Parathyroid adenoma (tissue), 2 donors: ENCODE results near the gene MAP3K6.
A peak's percentile ranks its signal among the peaks of the same experiment; 100 is the strongest.

Experiments
- H2AFZ ChIP-seq: fragments of 300-600 bp; sonication (generic); one replicate; pipeline ENCODE4 v1.7.0; 2017; ENCODE audit warnings: antibody characterized with exemption, mild to moderate bottlenecking
- H3K27ac ChIP-seq: fragments of 300-600 bp; sonication (generic); one replicate; pipeline ENCODE4 v1.7.0; 2017
- H3K27me3 ChIP-seq: fragments of 300-600 bp; sonication (generic); one replicate; pipeline ENCODE4 v1.7.0; 2017; ENCODE audit warnings: low read length; ENCODE audit not compliant: control insufficient read depth, insufficient read depth
- H3K36me3 ChIP-seq: fragments of 300-600 bp; sonication (generic); one replicate; pipeline ENCODE4 v1.7.0; 2017; ENCODE audit warnings: low read length; ENCODE audit not compliant: control insufficient read depth, insufficient read depth
- H3K4me1 ChIP-seq: fragments of 300-600 bp; sonication (generic); one replicate; pipeline ENCODE4 v1.7.0; 2017; ENCODE audit warnings: control low read depth
- H3K4me2 ChIP-seq: fragments of 300-600 bp; sonication (generic); one replicate; pipeline ENCODE4 v1.7.0; 2017; ENCODE audit warnings: low read length
- H3K4me3 ChIP-seq: fragments of 300-600 bp; sonication (generic); one replicate; pipeline ENCODE4 v1.7.0; 2017; ENCODE audit warnings: low read depth, low read length
- H3K79me2 ChIP-seq: fragments of 300-600 bp; sonication (generic); one replicate; pipeline ENCODE4 v1.7.0; 2017; ENCODE audit warnings: control low read depth
- H3K9ac ChIP-seq: fragments of 300-600 bp; sonication (generic); one replicate; pipeline ENCODE4 v1.7.0; 2017; ENCODE audit warnings: mild to moderate bottlenecking
- H3K9me3 ChIP-seq: fragments of 300-600 bp; sonication (generic); one replicate; pipeline ENCODE4 v1.7.0; 2017; ENCODE audit warnings: low read length; ENCODE audit not compliant: control insufficient read depth
- CTCF ChIP-seq: fragments of 300-600 bp; sonication (generic); IDR thresholded peaks from one replicate; pipeline ENCODE4 v1.7.0; 2017; ENCODE audit warnings: antibody characterized with exemption, mild to moderate bottlenecking
- donor health status: primary hyperparathyroidism.

The MAP3K6 gene

GRCh38 chr1:27357281-27358037, 9.3 kb downstream of the MAP3K6 start:
- H3K79me2 ChIP-seq: no peaks in the 10 kb centered on the region
- H3K27ac ChIP-seq: no peak overlapping the region

GRCh38 chr1:27356619-27357280, 10.0 kb downstream of the MAP3K6 start:
- no peaks in the 10 kb centered on the region for H3K36me3 ChIP-seq
- peak overlapping the region; percentile 34 for H3K4me3 ChIP-seq
- peak overlapping the region; percentile 56 for H3K4me2 ChIP-seq
- no peaks in the 10 kb centered on the region for H3K27me3 ChIP-seq
- no peak overlapping the region for H3K9ac ChIP-seq
- no peaks in the 10 kb centered on the region for H3K9me3 ChIP-seq
- H3K27ac ChIP-seq: no peak overlapping the region
- H3K79me2 ChIP-seq: no peaks in the 10 kb centered on the region
- TF ChIP-seq CTCF: no peak
- no peak overlapping the region for H2AFZ ChIP-seq
- H3K4me1 ChIP-seq: no peaks in the 10 kb centered on the region

More at GRCh38 chr1:27357281-27358037, 9.3 kb downstream of the MAP3K6 start:
- H2AFZ ChIP-seq: no peak overlapping the region
- no peaks in the 10 kb centered on the region for H3K9me3 ChIP-seq
- peak; percentile 58 for TF ChIP-seq CTCF
- H3K9ac ChIP-seq: no peak overlapping the region
- peak overlapping the region; percentile 34 for H3K4me3 ChIP-seq
- no peaks in the 10 kb centered on the region for H3K36me3 ChIP-seq
- no peaks in the 10 kb centered on the region for H3K27me3 ChIP-seq
- H3K4me2 ChIP-seq: peak overlapping the region; percentile 56
- no peaks in the 10 kb centered on the region for H3K4me1 ChIP-seq

- Histone ChIP-seq H3K79me2 (no peaks in the 10 kb centered on the region), H3K4me3 (no peak overlapping the region), H3K9ac (no peak overlapping the region), H3K4me2 (no peak overlapping the region), H3K27ac (no peak overlapping the region), H3K9me3 (no peaks in the 10 kb centered on the region), H3K36me3 (no peaks in the 10 kb centered on the region), H3K4me1 (no peaks in the 10 kb centered on the region), H2AFZ (no peak overlapping the region), H3K27me3 (no peaks in the 10 kb centered on the region)
- no peak for TF ChIP-seq CTCF
Observed at GRCh38 chr1:27356277-27356618, 10.5 kb downstream of the MAP3K6 start.

- no peak overlapping the region for H2AFZ ChIP-seq
- no peak overlapping the region for H3K4me3 ChIP-seq
- H3K4me1 ChIP-seq: no peaks in the 10 kb centered on the region
- H3K9me3 ChIP-seq: no peaks in the 10 kb centered on the region
- H3K27ac ChIP-seq: no peak overlapping the region
- TF ChIP-seq CTCF: no peak
- no peaks in the 10 kb centered on the region for H3K36me3 ChIP-seq
- H3K79me2 ChIP-seq: no peaks in the 10 kb centered on the region
- H3K9ac ChIP-seq: no peak overlapping the region
- no peak overlapping the region for H3K4me2 ChIP-seq
- no peaks in the 10 kb centered on the region for H3K27me3 ChIP-seq
Observed at GRCh38 chr1:27355683-27356082, 11.1 kb downstream of the MAP3K6 start.
